GM18858 (cell line): Measurements from ENCODE around the gene STMND1.
"Not testable (repeated sequence)": the region's sequence is repeated elsewhere in the genome, so short reads cannot be mapped to it uniquely, and the experiment has no call there.

Source experiments
- ATAC-seq: cut with Tn5 transposase; IDR thresholded peaks from one replicate; pipeline ENCODE4 v1.9.1; 2021; ENCODE audit not compliant: unreplicated experiment

Gene STMND1

GRCh38 chr6:17101422-17102257 is at the start of gene STMND1:
STMND1 (plus strand) TSS chr6:17102050; CDS start chr6:17102258, 208 bp downstream.
- ATAC-seq = no peak

- ATAC-seq = no peak
These were observed 47.2 kb upstream of the STMND1 start for GRCh38 chr6:17054647-17055046.

DNA sequence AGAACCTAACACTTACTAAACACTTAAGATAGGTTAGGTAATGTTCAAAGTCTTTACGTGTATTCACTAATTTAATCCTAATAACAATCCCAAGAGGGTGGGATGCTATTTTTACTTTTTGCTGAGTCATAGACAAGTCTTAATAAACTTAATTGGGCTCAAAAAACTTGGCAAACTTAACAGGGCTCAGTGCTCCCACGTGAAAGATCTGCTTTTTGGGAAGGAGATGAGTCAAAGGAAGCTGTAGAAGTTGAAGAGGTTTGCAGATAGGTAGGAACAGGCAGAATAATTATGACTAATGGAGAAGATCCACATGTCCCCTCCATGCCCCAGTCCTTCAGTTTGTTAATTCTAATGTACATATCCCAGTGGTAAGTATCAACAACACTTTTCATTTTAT is 44.5 kb upstream of the STMND1 start:
- no peak for ATAC-seq

DNA sequence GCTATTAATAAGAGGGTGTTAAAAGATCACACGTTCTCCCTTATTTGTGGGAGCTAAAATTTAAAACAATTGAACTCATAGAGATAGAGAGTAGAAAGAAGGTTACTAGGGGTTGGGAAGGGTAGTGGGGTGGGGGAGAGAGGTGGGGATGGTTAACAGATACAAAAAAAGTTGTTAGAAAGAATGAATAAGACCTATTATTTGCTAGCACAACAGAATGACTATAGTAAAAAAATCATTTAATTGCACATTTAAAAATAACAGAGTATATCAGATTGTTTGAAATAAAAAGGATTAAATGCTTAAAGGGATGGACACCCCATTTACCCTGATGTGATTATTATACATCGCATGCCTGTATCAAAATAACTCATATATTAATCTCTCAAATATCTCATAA is 43.3 kb upstream of the STMND1 start:
- ATAC-seq = no peak

- ATAC-seq = no peak
These were observed 42.8 kb upstream of the STMND1 start for GRCh38 chr6:17059022-17059421.

GRCh38 chr6:17059850-17060249 is 42.0 kb upstream of the STMND1 start:
- ATAC-seq = no peak

- no peak for ATAC-seq
These were observed 40.8 kb upstream of the STMND1 start for GRCh38 chr6:17061097-17061496.

DNA sequence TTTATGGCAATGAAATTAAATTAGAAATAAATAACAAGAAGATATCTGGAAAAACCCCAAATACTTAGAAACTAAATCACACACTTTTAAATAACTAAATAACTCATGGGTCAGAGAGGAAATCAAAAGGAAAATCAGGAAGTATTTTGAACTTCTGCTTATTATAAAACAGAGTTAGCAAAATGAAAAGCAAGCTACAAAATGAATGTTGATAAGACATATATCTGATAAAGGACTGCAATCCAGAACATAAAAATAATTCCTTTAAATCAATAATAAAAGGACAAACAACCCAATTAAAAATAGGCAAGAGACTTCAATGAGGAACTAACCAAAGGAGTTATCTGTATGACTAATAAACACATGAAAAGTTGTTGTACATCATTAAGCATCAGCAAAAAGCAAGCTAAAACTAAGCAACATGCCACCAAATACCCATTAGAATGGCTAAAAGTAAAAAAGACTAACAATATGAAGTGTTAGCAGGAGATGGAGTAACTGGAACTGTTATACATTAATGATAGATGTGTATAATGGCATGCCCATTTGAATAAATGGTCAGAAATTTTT is 38.9 kb upstream of the STMND1 start:
- ATAC-seq = no peak

GRCh38 chr6:17064975-17065374 is 36.9 kb upstream of the STMND1 start:
- no peak for ATAC-seq

DNA sequence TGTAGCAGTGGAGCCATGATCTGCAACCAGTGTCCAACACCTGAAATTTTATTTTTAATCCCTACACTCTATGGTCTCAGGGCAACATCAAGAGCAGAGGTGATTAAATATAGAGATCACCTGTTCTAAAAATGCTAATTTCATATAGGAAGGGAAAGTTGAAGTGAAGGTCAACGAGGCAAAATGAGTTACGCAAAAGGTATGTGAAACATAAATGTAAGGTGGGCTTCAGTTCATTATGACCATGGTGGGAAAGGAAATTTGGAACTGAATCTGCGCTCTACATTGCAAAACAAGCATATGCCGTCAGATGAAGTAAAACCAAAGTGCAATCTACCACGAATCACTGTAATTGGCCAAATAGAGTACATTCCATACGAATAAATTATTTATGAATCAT is 35.2 kb upstream of the STMND1 start:
- no peak for ATAC-seq

DNA sequence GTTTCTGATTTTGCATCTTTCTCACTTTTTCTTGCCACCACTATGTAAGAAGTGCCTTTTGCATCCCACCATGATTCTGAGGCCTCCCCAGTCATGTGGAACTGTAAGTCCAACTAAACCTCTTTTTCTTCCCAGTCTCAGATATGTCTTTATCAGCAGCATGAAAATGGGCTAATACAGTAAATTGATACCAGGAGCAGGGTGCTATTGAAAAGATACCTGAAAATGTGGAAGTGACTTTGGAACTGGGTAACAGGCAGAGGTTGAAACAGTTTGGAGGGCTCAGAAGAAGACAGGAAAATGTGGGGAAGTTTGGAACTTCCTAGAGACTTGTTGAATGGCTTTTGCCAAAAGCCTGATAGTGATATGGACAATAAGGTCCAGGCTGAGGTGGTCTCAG is 32.9 kb upstream of the STMND1 start:
- ATAC-seq = not testable (repeated sequence)

GRCh38 chr6:17070400-17070799 is 31.4 kb upstream of the STMND1 start:
- not testable (repeated sequence) for ATAC-seq

- ATAC-seq = not testable (repeated sequence)
These were observed 28.3 kb upstream of the STMND1 start for GRCh38 chr6:17073596-17073995.

GRCh38 chr6:17081273-17081672 is 20.6 kb upstream of the STMND1 start:
- no peak for ATAC-seq

DNA sequence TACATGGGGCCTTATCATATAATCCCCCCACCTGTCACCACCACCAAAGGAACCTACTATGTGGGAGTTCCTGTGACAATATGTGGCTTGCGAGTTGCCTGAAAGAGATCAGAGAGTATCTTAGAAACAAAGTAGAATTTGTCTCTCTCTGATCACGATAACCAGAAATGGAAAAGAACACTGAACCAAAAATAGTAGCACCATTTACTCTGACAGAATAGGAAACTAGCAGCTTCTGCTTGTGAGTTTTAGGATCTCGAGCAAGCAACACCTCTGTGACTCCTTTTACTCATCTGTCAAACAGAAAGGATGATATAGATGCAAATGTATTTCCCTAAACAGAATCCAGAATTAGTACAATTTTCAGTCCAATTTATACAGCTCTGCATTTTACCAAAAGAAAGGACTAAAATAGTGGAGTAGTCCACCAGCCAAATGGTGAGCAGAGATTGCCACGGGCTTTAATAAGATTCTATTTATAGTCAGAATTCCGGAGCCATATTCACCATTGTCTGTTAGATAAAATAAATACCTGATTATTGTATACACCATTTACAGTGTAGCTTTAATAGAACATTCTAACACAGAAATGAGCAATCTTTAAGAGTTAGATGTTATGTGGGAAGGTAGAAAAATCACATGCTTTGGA is 19.9 kb upstream of the STMND1 start:
- ATAC-seq = no peak

DNA sequence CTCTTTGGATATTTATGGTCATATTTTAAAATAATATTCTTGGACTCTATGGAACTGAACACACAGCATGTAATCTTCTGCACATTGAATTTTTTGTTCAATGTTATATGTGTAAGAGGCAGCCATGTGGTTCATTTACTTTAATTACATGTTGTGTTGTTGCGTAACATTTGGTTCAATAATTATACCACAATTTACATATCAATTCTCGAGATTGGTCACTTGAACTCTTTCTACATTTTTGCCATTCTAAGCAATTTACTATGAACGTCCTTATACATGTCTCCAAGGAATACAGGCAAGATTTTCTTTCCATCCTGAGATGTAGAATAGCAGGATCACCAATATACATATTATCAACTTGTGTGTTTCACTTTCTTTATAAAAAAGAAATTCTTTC is 18.5 kb upstream of the STMND1 start:
- ATAC-seq = no peak

GRCh38 chr6:17086469-17086868 is 15.4 kb upstream of the STMND1 start:
- ATAC-seq = no peak

- no peak for ATAC-seq
These were observed 13.7 kb upstream of the STMND1 start for GRCh38 chr6:17088091-17088611.

GRCh38 chr6:17091122-17091521 is 10.7 kb upstream of the STMND1 start:
- ATAC-seq = no peak

- no peak for ATAC-seq
These were observed 8.2 kb upstream of the STMND1 start for GRCh38 chr6:17093686-17094085.

DNA sequence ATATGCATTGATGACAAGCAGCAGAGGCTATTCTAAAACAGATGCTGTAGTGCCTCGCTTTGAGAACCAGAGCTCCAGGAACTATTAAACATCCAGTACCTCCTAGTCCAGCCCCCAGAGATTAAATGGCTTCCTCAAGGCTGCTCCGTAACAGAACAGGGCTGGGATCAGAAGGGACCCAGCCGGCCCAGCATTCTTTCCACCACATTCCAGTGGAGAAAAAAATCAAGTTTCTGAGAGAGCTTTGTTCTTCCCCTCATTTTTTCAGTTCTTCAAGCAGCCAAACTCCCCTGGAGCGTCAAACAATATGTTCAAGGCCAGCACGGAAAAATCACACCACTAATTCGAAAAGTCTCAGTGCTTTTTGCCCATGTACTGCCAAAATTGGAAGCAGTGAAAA is 5.8 kb upstream of the STMND1 start:
- ATAC-seq = no peak

GRCh38 chr6:17096652-17097051 is 5.2 kb upstream of the STMND1 start:
- ATAC-seq = no peak
